T-helper 17 cell (primary cell): ENCODE data around the gene CBX7. TPM values are rescaled to one million over a fixed set of nuclear protein-coding genes. Genes with fewer than 3 reads are reported as not detected.
"Not testable (repeated sequence)": the region's sequence is repeated elsewhere in the genome, so short reads cannot be mapped to it uniquely, and the experiment has no call there.

ENCODE experiments used
- ATAC-seq: fragments of 150-1000 bp; cut with Tn5 transposase; 2 replicates; pipeline ENCODE4 v1.10.0; 2021; ENCODE audit warnings: mild to moderate bottlenecking, moderate library complexity
- DNase-seq, 3 donors: peaks; one replicate each; pipeline versions ENCODE4 v3.0.0 to v3.0.0-alpha.2; 2020 to 2021
- H3K9me3 ChIP-seq: one replicate; pipeline ENCODE4 v1.7.0; 2013; ENCODE audit warnings: low read length, mild to moderate bottlenecking; ENCODE audit not compliant: control insufficient read depth, poor library complexity, severe bottlenecking
- H3K27ac Mint-ChIP-seq: one replicate; pipeline ENCODE4 v1.8.0; 2022; ENCODE audit warnings: mild to moderate bottlenecking, moderate library complexity, mixed read lengths
- H3K27me3 Mint-ChIP-seq: one replicate; pipeline ENCODE4 v1.8.0; 2022; ENCODE audit warnings: mixed read lengths
- H3K36me3 Mint-ChIP-seq: one replicate; pipeline ENCODE4 v1.8.0; 2022; ENCODE audit warnings: low read depth, mixed read lengths
- H3K4me1 Mint-ChIP-seq: one replicate; pipeline ENCODE4 v1.8.0; 2022; ENCODE audit warnings: mild to moderate bottlenecking, mixed read lengths
- H3K4me3 Mint-ChIP-seq: one replicate; pipeline ENCODE4 v1.8.0; 2022; ENCODE audit warnings: mild to moderate bottlenecking, moderate library complexity, mixed read lengths
- total RNA-seq, 4 donors: library from RNA in 2 of 4; stranded (reverse) in 2 of 4; gene quantifications; one replicate each; pipeline ENCODE4 v1.2.3 and lab custom pipeline; 2022 to 2026

CBX7 gene
- total RNA-seq, 2 donors from 2014 or later = 73.9 to 87.9 TPM

DNA sequence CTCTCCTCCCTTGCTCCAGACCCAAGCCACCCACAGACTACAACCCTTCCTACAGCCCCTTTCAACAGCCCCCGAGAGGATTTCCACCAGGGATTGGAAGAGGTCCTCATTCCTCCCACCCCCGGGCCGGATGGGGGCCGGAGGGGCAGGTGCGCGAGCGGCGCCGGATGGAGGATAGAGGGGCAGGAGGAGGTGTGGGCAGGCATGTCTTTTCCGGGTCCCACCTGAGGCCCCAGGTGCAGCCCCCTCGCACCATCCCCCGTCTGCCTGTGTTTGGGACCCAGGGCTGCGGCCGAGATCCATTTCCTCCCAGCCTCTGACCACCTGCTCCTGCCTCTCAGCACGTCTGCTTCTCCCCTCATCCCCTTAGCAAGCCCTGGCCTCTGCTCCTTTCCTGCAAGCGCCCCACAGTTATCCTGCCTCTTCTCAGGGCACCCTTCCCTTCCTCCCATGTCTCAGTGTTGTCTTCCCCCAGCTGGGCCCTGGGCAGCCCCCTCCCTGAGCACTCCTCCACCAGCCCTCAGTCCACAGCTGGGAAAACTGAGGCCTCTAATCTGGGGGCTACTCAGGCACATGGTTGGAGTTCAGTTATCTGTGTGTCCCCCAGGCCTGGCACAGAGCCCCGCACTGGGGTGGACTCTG lies 19.3 kb upstream of the CBX7 start:
- peaks cover 43% of the 10 kb centered on the region for H3K4me1 Mint-ChIP-seq
- H3K27ac Mint-ChIP-seq = peak overlapping the region; percentile 96

GRCh38 chr22:39170825-39171622 lies 18.5 kb upstream of the CBX7 start:
- H3K27ac Mint-ChIP-seq = peak overlapping the region; percentile 96
- peaks cover 41% of the 10 kb centered on the region for H3K4me1 Mint-ChIP-seq

More for the DNA sequence above, 19.3 kb upstream of the CBX7 start:
- no peaks in the 10 kb centered on the region for H3K9me3 ChIP-seq
- peaks cover 14% of the 10 kb centered on the region for H3K27me3 Mint-ChIP-seq
- ATAC-seq = no peak
- H3K4me3 Mint-ChIP-seq = peak overlapping the region; percentile 71
- no peaks in the 10 kb centered on the region for H3K36me3 Mint-ChIP-seq
- no peak for DNase-seq

GRCh38 chr22:39169797-39170466 lies 17.5 kb upstream of the CBX7 start:
- Mint-ChIP-seq H3K27me3 (peaks cover 14% of the 10 kb centered on the region), H3K27ac (no peak overlapping the region), H3K4me3 (no peak overlapping the region), H3K4me1 (peaks cover 37% of the 10 kb centered on the region), H3K36me3 (no peaks in the 10 kb centered on the region)
- no peaks in the 10 kb centered on the region for H3K9me3 ChIP-seq
- DNase-seq = no peak
- ATAC-seq = no peak

More at GRCh38 chr22:39170825-39171622, 18.5 kb upstream of the CBX7 start:
- no peaks in the 10 kb centered on the region for H3K9me3 ChIP-seq
- DNase-seq (peak; percentile 70 to 86 (median 77)), ATAC-seq (peak; percentile 85)
- Mint-ChIP-seq H3K36me3 (no peaks in the 10 kb centered on the region), H3K4me3 (peak overlapping the region; percentile 85), H3K27me3 (peaks cover 14% of the 10 kb centered on the region)

GRCh38 chr22:39166547-39166946 lies 14.1 kb upstream of the CBX7 start:
- Mint-ChIP-seq H3K27me3 (peaks cover 14% of the 10 kb centered on the region), H3K27ac (no peak overlapping the region), H3K4me1 (peaks cover 13% of the 10 kb centered on the region), H3K4me3 (no peak overlapping the region), H3K36me3 (no peaks in the 10 kb centered on the region)
- ATAC-seq (no peak), DNase-seq (no peak)
- H3K9me3 ChIP-seq = no peaks in the 10 kb centered on the region

DNA sequence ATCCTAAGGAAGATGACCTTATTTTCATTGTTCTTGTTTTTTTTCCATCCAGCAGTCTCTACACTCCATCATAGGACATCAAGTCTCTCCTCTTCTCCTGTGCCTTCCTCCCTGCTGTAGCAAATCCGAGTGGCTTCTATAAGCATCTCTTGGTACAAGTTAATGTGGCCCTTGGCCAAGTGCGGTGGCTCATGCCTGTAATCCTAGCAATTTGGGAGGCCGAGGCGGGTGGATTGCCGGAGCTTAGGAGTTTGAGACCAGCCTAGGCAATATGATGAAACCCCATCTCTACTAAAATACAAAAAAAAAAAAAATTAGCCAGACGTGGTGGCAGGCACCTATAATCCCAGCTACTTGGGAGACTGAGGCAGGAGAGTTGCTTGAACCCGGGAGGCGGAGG lies 3.6 kb upstream of the CBX7 start:
- peaks cover 13% of the 10 kb centered on the region for H3K4me1 Mint-ChIP-seq
- not testable (repeated sequence) for H3K27ac Mint-ChIP-seq, H3K9me3 ChIP-seq, ATAC-seq, H3K36me3 Mint-ChIP-seq, H3K4me3 Mint-ChIP-seq, DNase-seq
- peaks cover 12% of the 10 kb centered on the region for H3K27me3 Mint-ChIP-seq

- no peaks in the 10 kb centered on the region for H3K9me3 ChIP-seq
- ATAC-seq (no peak), DNase-seq (no peak)
- Mint-ChIP-seq H3K27ac (no peak overlapping the region), H3K36me3 (no peaks in the 10 kb centered on the region), H3K27me3 (peaks cover 12% of the 10 kb centered on the region), H3K4me3 (no peak overlapping the region), H3K4me1 (peaks cover 19% of the 10 kb centered on the region)
These were observed 2.9 kb upstream of the CBX7 start for GRCh38 chr22:39155421-39155820.

GRCh38 chr22:39153220-39153717 lies 789 bp upstream of the CBX7 start:
- H3K36me3 Mint-ChIP-seq = no peaks in the 10 kb centered on the region
- no peaks in the 10 kb centered on the region for H3K9me3 ChIP-seq
- peak overlapping the region; percentile 95 for H3K27ac Mint-ChIP-seq
- H3K4me3 Mint-ChIP-seq = peak overlapping the region; percentile 95
- DNase-seq = no peak
- H3K27me3 Mint-ChIP-seq = peaks cover 12% of the 10 kb centered on the region
- H3K4me1 Mint-ChIP-seq = peaks cover 37% of the 10 kb centered on the region
- ATAC-seq = no peak

DNA sequence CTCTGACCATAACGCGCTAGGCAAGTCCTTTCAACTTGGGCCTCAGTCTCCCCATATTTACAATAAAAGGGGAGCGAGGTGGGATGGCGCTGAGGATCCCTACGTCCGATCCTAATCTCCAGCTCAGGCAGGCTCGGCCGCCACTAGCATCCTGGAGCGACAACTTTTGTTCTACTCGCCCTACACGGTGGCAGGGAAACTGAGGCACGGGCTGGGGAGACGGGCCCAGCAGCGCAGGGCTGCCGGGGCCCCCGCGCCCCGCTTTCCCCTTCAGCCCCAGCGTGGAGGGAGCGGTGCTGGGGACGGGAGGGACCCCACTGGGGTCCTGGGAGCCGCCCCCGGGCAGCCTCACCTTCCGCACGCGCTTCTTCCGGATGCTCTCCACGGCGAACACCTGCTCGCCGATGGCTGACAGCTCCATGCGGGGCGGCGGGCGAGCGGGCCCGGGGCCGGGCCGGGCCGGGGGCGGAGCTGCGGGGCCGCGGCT lies 413 bp downstream of the CBX7 start:
- ATAC-seq (no peak), DNase-seq (no peak)
- H3K36me3 Mint-ChIP-seq = no peaks in the 10 kb centered on the region
- H3K27me3 Mint-ChIP-seq = peaks cover 12% of the 10 kb centered on the region
- peak overlapping the region; percentile 93 for H3K27ac Mint-ChIP-seq
- H3K4me1 Mint-ChIP-seq = peaks cover 40% of the 10 kb centered on the region
- peak overlapping the region; percentile 95 for H3K4me3 Mint-ChIP-seq
- no peaks in the 10 kb centered on the region for H3K9me3 ChIP-seq

DNA sequence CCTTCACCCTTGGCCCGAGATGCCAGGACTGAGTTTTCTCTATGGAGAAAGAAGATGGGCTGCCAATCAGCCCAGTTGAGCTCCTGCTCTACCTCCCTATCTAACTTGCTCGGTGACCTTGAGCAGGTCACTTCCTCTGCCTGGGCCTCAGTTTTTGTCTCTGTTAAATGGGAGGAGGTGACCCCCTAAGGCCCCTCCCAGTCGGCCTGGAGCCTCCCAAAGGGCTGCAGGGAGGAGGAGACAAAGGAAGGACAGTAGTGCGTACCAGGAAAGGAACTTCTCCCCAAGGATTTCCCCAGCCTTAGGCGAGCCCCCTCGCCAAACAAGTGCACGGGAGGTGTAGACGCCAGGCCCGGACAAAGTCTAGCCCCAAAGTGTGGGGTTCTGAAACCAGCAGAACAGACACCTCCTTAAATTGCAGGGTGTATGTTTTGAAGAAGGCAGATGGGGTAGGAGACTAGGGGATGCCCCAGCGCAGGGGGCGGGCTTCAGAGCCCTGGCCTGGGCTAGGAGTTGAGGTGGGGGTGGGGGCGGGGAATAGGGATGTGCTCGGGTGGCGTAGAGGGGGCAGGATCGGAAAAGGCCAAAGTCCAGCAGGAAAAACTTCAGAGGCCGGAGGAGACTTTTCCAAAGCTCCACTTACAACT lies 1.0 kb downstream of the CBX7 start:
- Mint-ChIP-seq H3K36me3 (no peaks in the 10 kb centered on the region), H3K4me1 (peaks cover 43% of the 10 kb centered on the region), H3K27me3 (peaks cover 12% of the 10 kb centered on the region), H3K27ac (peak overlapping the region; percentile 93), H3K4me3 (peak overlapping the region; percentile 95)
- H3K9me3 ChIP-seq = no peaks in the 10 kb centered on the region
- ATAC-seq (no peak), DNase-seq (no peak)

DNA sequence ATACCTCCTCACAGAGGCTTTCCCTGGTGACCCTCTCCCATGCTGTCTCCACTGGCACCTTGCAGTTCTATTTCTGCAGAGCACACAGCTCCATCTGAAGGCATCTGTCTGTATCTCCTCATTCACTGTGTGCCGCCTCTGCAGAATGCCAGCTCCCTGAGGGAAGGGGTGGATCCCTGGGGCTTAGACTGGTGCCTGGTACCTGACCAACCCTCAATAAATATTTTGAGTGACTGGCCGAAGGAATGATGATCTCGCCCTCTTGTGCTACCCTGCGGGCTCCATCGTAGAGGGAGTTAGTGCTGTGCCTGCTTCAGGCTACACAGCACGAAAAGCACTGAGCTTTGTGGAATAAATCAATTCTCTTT lies 1.6 kb downstream of the CBX7 start:
- H3K4me3 Mint-ChIP-seq = peak overlapping the region; percentile 95
- ATAC-seq (no peak), DNase-seq (no peak)
- H3K27ac Mint-ChIP-seq = peak overlapping the region; percentile 93
- H3K9me3 ChIP-seq = no peaks in the 10 kb centered on the region
- H3K36me3 Mint-ChIP-seq = no peaks in the 10 kb centered on the region
- H3K27me3 Mint-ChIP-seq = peaks cover 12% of the 10 kb centered on the region
- H3K4me1 Mint-ChIP-seq = peaks cover 44% of the 10 kb centered on the region

DNA sequence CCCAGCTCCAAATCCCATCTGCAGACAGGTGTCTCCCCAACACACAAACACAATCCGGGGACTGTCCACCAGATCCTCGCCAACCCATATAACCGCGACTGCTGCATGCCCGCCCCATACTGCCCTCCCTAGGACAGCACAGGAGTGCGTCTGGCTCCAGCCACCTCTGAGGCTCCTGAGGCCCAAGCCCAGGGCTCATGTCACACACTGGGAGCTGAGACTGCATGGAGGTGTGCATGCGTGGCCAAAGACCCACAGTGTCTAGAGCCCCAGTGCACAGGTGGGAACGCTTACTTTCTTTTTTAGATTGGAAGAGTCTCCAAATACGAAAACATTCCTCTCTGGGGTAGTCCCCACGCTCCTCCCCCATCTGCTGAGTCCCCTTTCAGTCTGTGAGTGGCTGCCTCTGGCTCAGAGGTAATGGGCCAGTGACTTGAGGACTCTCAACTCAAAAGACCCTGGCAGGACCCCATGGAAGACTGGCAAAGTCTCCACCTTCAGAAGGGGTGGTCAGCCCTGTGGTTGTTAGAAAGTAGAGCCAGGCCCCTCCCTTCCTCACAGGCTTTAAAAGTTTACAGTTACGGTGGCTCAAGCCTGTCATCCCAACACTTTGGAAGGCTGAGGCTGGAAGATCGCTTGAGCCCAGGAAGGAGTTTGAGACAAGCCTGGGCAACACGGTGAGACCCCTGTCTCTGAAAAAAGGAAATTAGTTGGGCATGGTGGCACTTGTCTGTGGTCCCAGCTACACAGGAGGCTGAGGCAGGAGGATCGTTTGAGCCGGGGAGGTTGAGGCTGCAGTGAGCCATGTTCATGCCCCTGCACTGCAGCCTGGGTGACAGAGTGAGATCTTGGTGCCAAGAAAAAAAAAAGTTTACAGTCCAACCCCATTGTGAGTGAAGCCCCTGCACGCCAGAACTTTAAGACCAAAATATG lies 2.3 kb downstream of the CBX7 start:
- Mint-ChIP-seq H3K27ac (peak overlapping the region; percentile 93), H3K27me3 (peaks cover 12% of the 10 kb centered on the region), H3K4me3 (peak overlapping the region; percentile 95), H3K36me3 (no peaks in the 10 kb centered on the region), H3K4me1 (peaks cover 44% of the 10 kb centered on the region)
- no peaks in the 10 kb centered on the region for H3K9me3 ChIP-seq
- ATAC-seq (no peak), DNase-seq (no peak)
